Muscle layer of duodenum (tissue), 2 donors: Measurements from ENCODE around the gene SMU1.
A peak's percentile ranks its signal among the peaks of the same experiment; 100 is the strongest.

ENCODE experiments used
- H3K27ac ChIP-seq: one replicate; pipeline ENCODE4 v1.7.0; 2013; ENCODE audit warnings: mild to moderate bottlenecking, low read length
- H3K27me3 ChIP-seq: one replicate; pipeline ENCODE4 v1.7.0; 2013; ENCODE audit warnings: low read depth, mild to moderate bottlenecking, control low read depth, low read length
- H3K36me3 ChIP-seq, 2 donors: one replicate each; pipeline ENCODE4 v1.7.0; 2013; ENCODE audit warnings: low read length in 2 of 2, control low read depth in 1 of 2, mild to moderate bottlenecking in 1 of 2; ENCODE audit not compliant: insufficient read depth in 2 of 2, control insufficient read depth in 1 of 2
- H3K4me1 ChIP-seq, 2 donors: one replicate each; pipeline ENCODE4 v1.7.0; 2013; ENCODE audit warnings: low read length in 2 of 2, mild to moderate bottlenecking in 2 of 2, control low read depth in 1 of 2, moderate library complexity in 1 of 2; ENCODE audit not compliant: insufficient read depth in 2 of 2, control insufficient read depth in 1 of 2
- H3K4me3 ChIP-seq, 2 donors: one replicate each; pipeline ENCODE4 v1.7.0; 2013; ENCODE audit warnings: low read length in 2 of 2, low read depth in 1 of 2, mild to moderate bottlenecking in 1 of 2
- H3K9me3 ChIP-seq, 2 donors: one replicate each; pipeline ENCODE4 v1.7.0; 2013; ENCODE audit warnings: low read length in 2 of 2, control low read depth in 1 of 2, mild to moderate bottlenecking in 1 of 2; ENCODE audit not compliant: control insufficient read depth in 1 of 2
- donor health status: healthy.

The SMU1 gene

DNA sequence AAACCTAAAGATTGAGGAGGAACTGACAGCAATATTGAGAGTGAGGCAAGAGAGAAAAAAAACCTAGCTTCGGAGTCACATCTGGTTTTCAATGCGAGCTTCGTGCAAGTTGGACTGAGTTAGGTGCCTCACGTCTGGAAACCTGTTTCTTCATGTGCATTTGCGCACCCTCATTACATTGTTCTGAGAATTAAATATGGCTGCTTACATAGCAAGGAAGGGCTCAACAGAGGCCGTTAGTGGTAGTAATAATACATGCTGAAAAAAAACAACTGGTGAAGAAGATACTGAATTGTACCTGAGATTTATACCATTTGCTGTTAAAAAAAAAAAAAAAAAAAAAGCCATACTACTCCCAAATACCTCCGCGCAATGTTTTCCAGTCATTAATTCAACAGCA, 32.8 kb downstream of the SMU1 start:
- no peaks in the 10 kb centered on the region for H3K9me3 ChIP-seq

DNA sequence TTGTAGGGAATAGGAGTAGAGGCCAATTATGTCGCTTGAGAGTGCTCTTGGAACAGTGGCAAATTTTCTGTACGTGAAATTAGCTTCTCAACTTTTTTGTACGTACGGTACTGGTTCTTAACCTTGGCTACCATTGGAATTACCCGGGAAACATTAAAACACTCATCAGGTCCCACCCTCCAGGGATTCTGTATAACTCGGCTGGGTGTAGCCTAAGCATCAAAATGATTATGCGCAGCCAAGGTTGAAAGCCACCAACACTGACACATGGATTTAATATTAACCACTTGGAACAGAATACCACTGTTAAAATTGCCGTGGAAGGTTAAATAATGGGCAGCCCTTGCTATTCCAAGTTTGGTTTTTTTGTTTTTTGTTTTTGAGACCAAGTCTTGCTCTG, 34.0 kb downstream of the SMU1 start:
- Histone ChIP-seq H3K4me3 (no peak overlapping the region), H3K9me3 (no peaks in the 10 kb centered on the region), H3K36me3 (peaks cover 24 to 29% of the 10 kb centered on the region in 2 donors), H3K27ac (no peak overlapping the region), H3K4me1 (peaks cover 0 to 4% of the 10 kb centered on the region in 2 donors), H3K27me3 (no peaks in the 10 kb centered on the region)

More for the DNA sequence above, 32.8 kb downstream of the SMU1 start:
- Histone ChIP-seq H3K4me1 (peaks cover 0 to 4% of the 10 kb centered on the region in 2 donors), H3K27ac (peak overlapping the region; percentile 83), H3K4me3 (peak overlapping the region; percentile 53 to 72), H3K36me3 (peaks cover 17 to 18% of the 10 kb centered on the region in 2 donors), H3K27me3 (no peaks in the 10 kb centered on the region)

DNA sequence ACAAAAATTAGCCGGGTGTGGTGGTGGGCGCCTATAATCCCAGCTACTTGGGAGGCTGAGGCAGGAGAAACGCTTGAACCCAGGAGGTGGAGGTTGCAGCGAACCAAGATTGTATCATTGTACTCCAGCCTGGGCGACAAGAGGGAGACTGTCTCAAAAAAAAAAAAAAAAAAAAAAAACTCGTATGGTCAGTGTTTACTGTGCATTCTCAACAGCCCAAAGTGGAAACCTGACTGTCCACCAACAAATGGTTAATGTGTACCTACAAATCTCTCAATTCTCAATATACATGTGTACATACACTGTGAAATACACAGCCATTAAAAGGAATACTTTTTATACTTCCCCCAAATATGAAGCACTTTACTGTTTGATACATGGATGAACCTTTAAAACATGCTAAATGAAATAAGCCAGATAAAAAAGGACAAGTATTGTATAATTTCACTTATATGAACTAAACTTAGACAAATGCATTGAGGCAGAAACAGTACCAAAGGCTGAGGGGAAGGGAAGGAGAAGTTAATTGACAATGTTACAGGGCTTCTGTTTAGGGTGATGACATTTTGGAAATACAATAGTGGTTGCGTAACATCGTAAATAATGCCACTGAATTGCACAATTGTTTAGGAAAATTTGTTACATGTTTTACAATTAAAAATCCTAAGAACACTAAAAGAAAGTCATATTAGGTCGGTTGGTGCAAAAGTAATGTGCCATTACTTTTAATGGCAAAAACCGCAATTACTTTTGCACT, 34.9 kb downstream of the SMU1 start:
- Histone ChIP-seq H3K9me3 (no peaks in the 10 kb centered on the region), H3K27me3 (no peaks in the 10 kb centered on the region), H3K4me3 (no peak overlapping the region), H3K36me3 (peaks cover 28 to 33% of the 10 kb centered on the region in 2 donors), H3K27ac (no peak overlapping the region), H3K4me1 (peaks cover 0 to 4% of the 10 kb centered on the region in 2 donors)

DNA sequence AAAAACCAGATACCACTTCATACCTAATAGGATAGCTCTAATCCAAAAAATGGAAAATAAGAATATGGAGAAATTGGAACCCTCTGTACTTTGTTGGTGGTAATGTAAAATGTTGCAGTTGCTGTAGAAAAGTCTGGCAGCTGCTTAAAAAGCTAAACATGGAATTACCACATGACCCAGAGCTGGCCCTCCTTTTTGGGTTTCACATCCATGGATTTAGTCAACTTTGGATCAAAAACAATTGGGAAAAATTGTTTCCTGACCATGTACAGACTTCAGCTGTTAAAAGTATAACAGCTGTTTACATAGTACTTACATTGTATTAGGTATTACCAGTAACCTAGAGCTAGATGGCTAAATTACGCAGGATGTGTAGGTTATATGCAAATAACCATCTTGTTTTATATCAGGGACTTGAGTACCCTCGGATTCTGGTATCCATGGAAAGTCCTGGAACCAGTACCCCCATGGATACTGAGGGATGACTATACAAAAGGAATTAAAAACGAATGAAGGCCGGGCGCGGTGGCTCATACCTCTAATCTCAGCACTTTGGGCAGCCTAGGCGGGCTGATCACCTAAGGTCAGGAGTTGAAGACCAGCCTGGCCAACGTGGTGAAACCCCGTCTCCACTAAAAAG, 35.6 kb downstream of the SMU1 start:
- no peak overlapping the region for H3K27ac ChIP-seq
- no peaks in the 10 kb centered on the region for H3K9me3 ChIP-seq
- no peak overlapping the region for H3K4me3 ChIP-seq
- peaks cover 0 to 4% of the 10 kb centered on the region in 2 donors for H3K4me1 ChIP-seq
- peaks cover 30 to 34% of the 10 kb centered on the region in 2 donors for H3K36me3 ChIP-seq
- H3K27me3 ChIP-seq = no peaks in the 10 kb centered on the region

DNA sequence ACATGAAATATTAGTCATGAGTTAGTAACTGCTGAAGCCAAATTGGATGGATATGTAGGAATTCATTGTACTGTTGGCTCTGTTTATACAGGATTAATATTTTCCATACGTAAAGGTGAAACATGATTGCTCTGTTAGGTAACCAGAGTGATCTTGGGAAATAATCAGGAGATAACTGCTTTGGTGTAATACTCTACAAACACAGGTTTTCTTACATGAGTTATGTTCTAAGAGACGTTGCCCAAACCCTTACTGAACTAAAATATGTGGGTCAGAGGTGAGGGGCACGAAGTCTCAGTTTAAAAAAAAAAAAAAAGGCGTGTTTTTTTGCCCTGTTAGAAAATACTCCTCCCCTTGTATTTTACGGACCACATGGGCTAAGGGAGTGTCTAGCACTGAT, 43.6 kb downstream of the SMU1 start:
- H3K36me3 ChIP-seq = peaks cover 56 to 90% of the 10 kb centered on the region in 2 donors
- H3K4me1 ChIP-seq = peaks cover 3 to 19% of the 10 kb centered on the region in 2 donors

DNA sequence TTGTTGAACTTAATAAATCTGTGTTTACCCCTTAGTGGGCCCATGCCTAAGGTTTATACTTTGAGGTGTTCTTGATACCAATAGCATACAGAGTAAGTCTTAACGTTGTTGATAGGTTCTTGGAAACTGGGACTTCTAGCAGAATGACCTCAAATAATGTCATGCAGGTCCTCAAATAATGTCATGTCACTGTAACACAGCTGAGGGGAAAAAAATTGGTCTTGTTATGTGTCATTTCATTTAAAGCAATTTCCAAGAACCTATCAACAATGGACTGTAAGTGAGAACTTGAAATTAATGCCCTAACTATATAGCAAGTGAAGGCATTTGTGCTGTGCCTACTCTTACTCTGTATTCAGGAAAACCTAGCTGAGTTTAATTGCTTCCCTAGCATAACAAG, 44.2 kb downstream of the SMU1 start:
- H3K9me3 ChIP-seq = no peaks in the 10 kb centered on the region
- H3K27me3 ChIP-seq = no peaks in the 10 kb centered on the region
- no peak overlapping the region for H3K4me3 ChIP-seq
- no peak overlapping the region for H3K27ac ChIP-seq
- H3K36me3 ChIP-seq = peaks cover 56 to 84% of the 10 kb centered on the region in 2 donors
- H3K4me1 ChIP-seq = peaks cover 3 to 24% of the 10 kb centered on the region in 2 donors

More for the DNA sequence above, 43.6 kb downstream of the SMU1 start:
- H3K9me3 ChIP-seq = no peaks in the 10 kb centered on the region
- H3K27me3 ChIP-seq = no peaks in the 10 kb centered on the region
- no peak overlapping the region for H3K27ac ChIP-seq
- no peak overlapping the region for H3K4me3 ChIP-seq

DNA sequence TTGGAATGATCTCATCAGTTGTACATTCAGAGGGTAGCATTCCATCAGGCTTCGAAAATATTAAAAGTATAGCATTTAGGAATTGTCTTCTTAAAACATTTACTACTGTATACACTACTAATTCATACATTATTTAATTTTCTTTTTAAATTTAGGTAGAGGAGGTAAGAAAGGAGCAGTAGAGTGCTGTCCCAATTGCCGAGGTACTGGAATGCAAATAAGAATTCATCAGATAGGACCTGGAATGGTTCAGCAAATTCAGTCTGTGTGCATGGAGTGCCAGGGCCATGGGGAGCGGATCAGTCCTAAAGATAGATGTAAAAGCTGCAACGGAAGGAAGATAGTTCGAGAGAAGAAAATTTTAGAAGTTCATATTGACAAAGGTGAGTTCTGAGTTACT, 46.2 kb downstream of the SMU1 start:
- H3K4me1 ChIP-seq = peaks cover 3 to 37% of the 10 kb centered on the region in 2 donors
- H3K27ac ChIP-seq = no peak overlapping the region
- no peaks in the 10 kb centered on the region for H3K9me3 ChIP-seq
- no peak overlapping the region for H3K4me3 ChIP-seq
- peaks cover 42 to 66% of the 10 kb centered on the region in 2 donors for H3K36me3 ChIP-seq
- no peaks in the 10 kb centered on the region for H3K27me3 ChIP-seq

- H3K27ac ChIP-seq = no peak overlapping the region
- H3K27me3 ChIP-seq = no peaks in the 10 kb centered on the region
- no peaks in the 10 kb centered on the region for H3K9me3 ChIP-seq
- H3K4me3 ChIP-seq = no peak overlapping the region
- peaks cover 4 to 38% of the 10 kb centered on the region in 2 donors for H3K4me1 ChIP-seq
- peaks cover 37 to 58% of the 10 kb centered on the region in 2 donors for H3K36me3 ChIP-seq
Observed at GRCh38 chr9:33029231-33029786, 47.2 kb downstream of the SMU1 start.

DNA sequence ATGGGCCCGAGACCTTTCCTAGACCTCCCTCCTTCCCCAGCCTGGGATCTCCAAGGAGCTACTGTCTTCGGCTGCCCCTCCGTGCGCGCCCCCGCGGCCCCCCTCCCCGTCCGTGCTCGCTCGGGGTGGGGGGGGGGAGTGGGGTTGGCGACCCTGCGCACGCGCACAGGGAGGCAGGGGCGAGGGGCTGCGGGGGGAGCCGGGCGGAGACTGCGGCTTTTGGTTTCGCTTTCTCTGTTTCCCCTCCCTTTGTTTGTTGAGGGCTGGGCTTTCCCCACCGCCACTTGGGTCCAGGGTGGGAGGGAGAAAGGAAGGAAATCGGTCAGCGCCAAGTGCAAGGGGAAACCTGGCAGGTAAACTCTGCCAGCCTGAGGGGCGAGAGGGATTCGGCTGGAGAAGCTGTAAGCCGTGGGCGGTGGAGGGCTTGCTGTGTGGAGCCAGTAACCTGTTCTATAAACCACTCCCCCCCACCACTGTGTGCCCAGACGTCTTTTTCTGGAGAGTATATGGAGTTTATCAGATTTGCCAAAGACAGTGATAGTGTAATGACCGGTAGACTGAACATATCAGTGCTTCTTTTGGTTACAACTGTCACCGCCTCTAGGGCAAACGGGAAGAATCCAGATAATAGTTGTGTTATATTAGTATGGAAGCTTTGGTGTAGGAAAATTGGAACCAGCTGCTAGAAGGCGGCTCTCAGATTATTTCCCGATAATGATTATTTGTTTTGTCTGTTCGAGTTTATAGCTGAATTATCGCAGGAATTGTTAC, 50.7 kb downstream of the SMU1 start:
- Histone ChIP-seq H3K27me3 (no peaks in the 10 kb centered on the region), H3K4me3 (peak overlapping the region; percentile 96), H3K36me3 (peaks cover 16 to 26% of the 10 kb centered on the region in 2 donors), H3K27ac (peak overlapping the region; percentile 98), H3K4me1 (peaks cover 8 to 59% of the 10 kb centered on the region in 2 donors), H3K9me3 (no peaks in the 10 kb centered on the region)

GRCh38 chr9:33024966-33025571, 51.4 kb downstream of the SMU1 start, which contains the start of gene DNAJA1:
DNAJA1 (plus strand) TSS chr9:33025273; CDS start chr9:33026485, 1,212 bp downstream.
- H3K9me3 ChIP-seq = no peaks in the 10 kb centered on the region
- H3K4me1 ChIP-seq = peaks cover 8 to 59% of the 10 kb centered on the region in 2 donors
- peak within 1 kb of the TSS; percentile 98 for H3K27ac ChIP-seq
- H3K4me3 ChIP-seq = peak within 1 kb of the TSS; percentile 96
- peaks cover 14 to 22% of the 10 kb centered on the region in 2 donors for H3K36me3 ChIP-seq
- H3K27me3 ChIP-seq = no peaks in the 10 kb centered on the region
